ENCODE data around the gene CGAS.
"Not testable (repeated sequence)": the region's sequence is repeated elsewhere in the genome, so short reads cannot be mapped to it uniquely, and the experiment has no call there.

CGAS gene

GRCh38 chr6:73395875-73396274 is 56.2 kb downstream of the CGAS start:
- no peak for DNase-seq (ENCODE audit: low read depth in 2 of 2)

- peak in 1 of 2 experiments; percentile 13 for DNase-seq (ENCODE audit: low read depth in 2 of 2)
Measured at GRCh38 chr6:73394577-73395354, 57.3 kb downstream of the CGAS start, which contains the start of gene DDX43. Gene DDX43, plus strand, starts transcription at chr6:73394828. Its CDS starts 78 bp downstream, at chr6:73394906.

DNA sequence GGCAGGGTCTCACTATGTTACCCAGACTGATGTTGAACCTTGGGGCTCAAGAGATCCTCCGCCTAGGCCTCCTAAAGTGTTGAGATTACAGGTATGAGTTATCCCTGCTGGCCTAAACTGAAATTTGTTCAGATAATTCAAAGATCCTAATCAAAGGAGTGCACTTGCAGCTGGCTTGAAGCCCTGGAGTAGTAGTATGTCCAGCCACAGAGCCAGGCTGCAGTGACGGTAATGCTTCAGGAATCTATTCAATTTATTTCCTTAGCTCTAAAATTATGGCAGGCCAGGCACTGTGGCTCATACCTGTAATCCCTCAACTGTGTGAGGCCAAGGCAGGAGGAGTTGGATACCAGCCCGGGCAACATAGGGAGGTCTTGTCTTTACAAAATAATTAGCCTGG is 58.8 kb downstream of the CGAS start:
- DNase-seq (ENCODE audit: low read depth in 2 of 2): no peak

GRCh38 chr6:73392188-73392587 is 59.9 kb downstream of the CGAS start:
- DNase-seq (ENCODE audit: low read depth in 2 of 2): not testable (repeated sequence)

DNA sequence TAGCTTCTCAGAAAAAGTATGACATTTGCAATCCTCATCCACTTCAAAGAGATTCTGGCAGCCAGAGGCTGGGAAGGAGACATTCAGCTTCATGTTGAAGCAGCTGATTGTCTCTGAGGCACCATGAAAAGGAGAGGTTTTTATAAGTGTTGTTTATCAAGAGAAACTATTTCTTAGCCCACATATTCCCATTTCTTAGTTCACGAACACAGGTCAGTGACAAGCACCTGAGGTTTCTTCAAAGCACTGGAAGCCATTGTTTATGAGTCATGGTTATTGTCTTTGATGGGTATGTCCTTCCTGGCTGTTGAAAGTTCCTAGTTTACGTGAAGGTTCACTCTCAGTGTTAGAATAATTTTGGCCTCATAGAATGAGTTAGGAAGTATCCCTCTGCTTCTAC is 60.4 kb downstream of the CGAS start:
- no peak for DNase-seq (ENCODE audit: low read depth in 2 of 2)

GRCh38 chr6:73389854-73390253 is 62.2 kb downstream of the CGAS start:
- no peak for DNase-seq (ENCODE audit: low read depth in 2 of 2)

GRCh38 chr6:73388800-73389512 is 63.1 kb downstream of the CGAS start:
- peak; percentile 13 to 48 for DNase-seq (ENCODE audit: low read depth in 2 of 2)

- DNase-seq (ENCODE audit: low read depth in 2 of 2): no peak
Measured at GRCh38 chr6:73388433-73388799, 63.7 kb downstream of the CGAS start.

DNA sequence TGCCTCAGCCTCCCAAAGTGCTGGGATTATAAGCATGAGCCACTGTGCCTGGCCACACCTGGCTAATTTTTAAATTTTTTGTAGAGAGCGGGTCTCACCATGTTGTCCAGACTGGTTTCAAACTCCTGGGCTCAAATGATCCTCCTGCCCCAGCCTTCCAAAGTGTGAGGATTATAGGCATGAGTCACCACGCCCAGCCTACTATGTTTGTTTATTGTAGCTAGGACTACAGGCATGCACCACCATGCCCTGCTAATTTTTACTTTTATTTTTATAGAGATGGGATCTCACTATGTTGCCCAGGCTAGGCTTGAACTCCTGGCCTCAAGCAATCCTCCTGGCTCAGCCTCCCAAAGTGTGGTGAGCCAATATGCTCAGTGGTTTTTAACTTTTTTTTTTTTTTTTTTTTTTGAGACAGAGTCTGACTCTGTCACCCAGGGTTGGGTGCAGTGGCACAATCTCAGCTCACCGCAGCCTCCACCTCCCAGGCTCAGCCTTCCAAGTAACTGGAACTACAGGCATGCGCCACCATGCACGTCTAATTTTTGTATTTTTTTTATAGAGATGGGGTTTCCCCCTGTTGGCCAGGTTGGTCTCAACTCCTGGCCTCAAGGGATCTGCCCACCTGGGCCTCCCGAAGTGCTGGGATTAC is 69.5 kb downstream of the CGAS start:
- no peak for DNase-seq (ENCODE audit: low read depth in 2 of 2)

DNA sequence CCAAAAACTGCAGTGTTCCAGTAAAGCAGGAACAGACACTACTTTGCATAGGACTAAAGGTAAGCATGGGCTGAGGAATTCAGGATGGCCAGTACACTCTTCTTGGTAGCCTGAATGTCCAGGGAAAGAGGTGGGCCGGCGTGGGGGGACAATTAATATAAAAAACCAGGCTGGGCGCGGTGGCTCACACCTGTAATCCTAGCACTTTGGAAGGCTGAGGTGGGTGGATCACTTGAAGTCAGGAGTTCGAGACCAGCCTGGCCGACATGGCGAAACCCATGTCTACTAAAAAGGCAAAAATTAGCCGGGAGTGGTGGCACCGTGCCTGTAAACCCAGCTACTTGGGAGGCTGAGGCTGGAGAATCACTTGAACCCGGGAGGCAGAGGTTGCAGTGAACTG is 70.6 kb downstream of the CGAS start:
- not testable (repeated sequence) for DNase-seq (ENCODE audit: low read depth in 2 of 2)

DNA sequence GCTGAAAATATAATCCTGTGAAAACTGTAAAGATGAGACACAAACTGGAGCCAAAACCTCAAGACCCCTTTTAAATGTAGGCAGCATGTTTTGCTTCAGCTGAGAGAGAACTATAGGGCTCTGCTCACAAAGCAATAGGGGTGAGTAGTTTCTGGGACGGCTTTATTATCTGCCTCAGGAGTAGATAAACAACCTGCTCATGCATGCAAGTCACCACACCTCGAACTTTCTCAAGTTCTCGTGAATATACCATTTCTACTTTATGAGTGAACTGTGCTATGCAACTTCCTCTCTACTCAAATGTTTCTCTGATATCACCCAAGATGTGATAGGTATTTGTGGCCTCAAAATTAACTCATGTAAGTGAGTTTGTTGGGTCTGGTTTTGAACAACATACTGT is 74.9 kb downstream of the CGAS start:
- DNase-seq (ENCODE audit: low read depth in 2 of 2): no peak

DNA sequence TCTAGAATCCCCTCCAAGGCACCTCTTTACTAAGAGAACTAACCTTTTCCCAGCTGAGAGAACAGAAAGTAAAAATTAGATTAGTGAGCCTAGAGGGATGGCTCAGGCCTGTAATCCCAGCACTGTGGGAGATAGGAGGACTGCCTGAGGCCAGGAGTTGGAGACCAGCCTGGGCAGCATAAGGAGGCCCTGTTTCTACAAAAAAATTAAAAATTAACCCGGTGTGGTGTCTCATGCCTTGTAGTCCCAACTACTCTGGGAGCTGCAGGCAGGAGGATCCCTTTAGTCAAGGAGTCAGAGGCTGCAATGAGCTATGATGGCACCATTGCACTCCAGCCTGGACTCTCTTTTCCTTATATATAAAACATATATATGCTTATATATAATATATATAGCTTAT is 76.9 kb downstream of the CGAS start:
- DNase-seq (ENCODE audit: low read depth in 2 of 2): no peak

All from stimulated activated CD4-positive, alpha-beta T cell treated with anti-CD3 and anti-CD28 coated beads, Interleukin-12 subunit alpha, Interleukin-12 subunit beta, amount 100 ng/mL, for 24 hours (primary cell).